ENCODE data around the gene TFDP2. TPM values are rescaled to one million over a fixed set of nuclear protein-coding genes. Genes with fewer than 3 reads are reported as not detected.

TFDP2 gene
- total RNA-seq, 2 experiments from 2014 or later, result 33.1 to 34.2 TPM

DNA sequence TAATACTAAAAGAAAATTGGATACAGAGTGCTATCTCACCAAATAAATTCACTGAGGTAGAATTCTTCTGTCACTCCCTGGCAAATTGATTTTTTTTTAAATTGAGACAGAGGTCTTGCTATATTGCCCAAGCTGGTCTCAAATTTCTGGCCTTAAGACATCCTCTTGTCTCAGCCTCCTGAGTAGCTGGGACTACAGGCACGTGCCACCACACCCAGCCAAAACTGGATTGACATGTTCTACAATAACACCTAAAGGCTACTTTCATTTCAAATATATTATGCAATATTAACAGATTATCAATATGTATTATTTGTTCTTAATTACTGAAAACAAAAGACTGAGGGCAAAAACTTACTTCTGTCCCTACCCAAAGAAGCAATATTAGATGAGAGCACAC is 36.7 kb downstream of the TFDP2 start:
- H3K9me3 Mint-ChIP-seq, result no peaks in the 10 kb centered on the region
- H3K4me1 Mint-ChIP-seq (ENCODE audit: low read depth), result peaks cover 22% of the 10 kb centered on the region
- no peaks in the 10 kb centered on the region for H3K27me3 Mint-ChIP-seq
- no peaks in the 10 kb centered on the region for H3K27me3 ChIP-seq (ENCODE audit: control insufficient read depth in 1 of 2, insufficient read depth in 2 of 2, low read length in 2 of 2)
- H3K36me3 Mint-ChIP-seq (ENCODE audit: low read depth), result peaks cover 4% of the 10 kb centered on the region
- TF ChIP-seq, protein P1, sequence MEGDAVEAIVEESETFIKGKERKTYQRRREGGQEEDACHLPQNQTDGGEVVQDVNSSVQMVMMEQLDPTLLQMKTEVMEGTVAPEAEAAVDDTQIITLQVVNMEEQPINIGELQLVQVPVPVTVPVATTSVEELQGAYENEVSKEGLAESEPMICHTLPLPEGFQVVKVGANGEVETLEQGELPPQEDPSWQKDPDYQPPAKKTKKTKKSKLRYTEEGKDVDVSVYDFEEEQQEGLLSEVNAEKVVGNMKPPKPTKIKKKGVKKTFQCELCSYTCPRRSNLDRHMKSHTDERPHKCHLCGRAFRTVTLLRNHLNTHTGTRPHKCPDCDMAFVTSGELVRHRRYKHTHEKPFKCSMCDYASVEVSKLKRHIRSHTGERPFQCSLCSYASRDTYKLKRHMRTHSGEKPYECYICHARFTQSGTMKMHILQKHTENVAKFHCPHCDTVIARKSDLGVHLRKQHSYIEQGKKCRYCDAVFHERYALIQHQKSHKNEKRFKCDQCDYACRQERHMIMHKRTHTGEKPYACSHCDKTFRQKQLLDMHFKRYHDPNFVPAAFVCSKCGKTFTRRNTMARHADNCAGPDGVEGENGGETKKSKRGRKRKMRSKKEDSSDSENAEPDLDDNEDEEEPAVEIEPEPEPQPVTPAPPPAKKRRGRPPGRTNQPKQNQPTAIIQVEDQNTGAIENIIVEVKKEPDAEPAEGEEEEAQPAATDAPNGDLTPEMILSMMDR (IDR thresholded peaks at IDR 0.05), result no peak
- H3K4me3 ChIP-seq (ENCODE audit: low read length), result no peak overlapping the region
- no peak overlapping the region for H3K27ac Mint-ChIP-seq
- DNase-seq (no peak), ATAC-seq (ENCODE audit: poor library complexity) (no peak)
- H3K9me3 ChIP-seq (ENCODE audit: control insufficient read depth in 1 of 2, insufficient read depth in 1 of 2, low read length in 2 of 2), result no peaks in the 10 kb centered on the region
- H3K4me1 ChIP-seq (ENCODE audit: insufficient read depth, low read length), result no peaks in the 10 kb centered on the region
- no peak overlapping the region for H3K4me3 Mint-ChIP-seq
- H3K27ac ChIP-seq (ENCODE audit: low read depth in 1 of 2, low read length in 2 of 2), result no peak overlapping the region
- intact Hi-C loops (cut with DNase I, micrococcal nuclease), result no loop called here
- ChIA-PET CTCF (interaction anchor here (0.6 to 1.0 kb wide), 2 partner anchors 28 to 30 kb away, joined by 3 read pairs; no protein-coding TSS in a partner anchor), POLR2A (no interaction called here)
- no peaks in the 10 kb centered on the region for H3K36me3 ChIP-seq (ENCODE audit: insufficient read depth, low read length)

DNA sequence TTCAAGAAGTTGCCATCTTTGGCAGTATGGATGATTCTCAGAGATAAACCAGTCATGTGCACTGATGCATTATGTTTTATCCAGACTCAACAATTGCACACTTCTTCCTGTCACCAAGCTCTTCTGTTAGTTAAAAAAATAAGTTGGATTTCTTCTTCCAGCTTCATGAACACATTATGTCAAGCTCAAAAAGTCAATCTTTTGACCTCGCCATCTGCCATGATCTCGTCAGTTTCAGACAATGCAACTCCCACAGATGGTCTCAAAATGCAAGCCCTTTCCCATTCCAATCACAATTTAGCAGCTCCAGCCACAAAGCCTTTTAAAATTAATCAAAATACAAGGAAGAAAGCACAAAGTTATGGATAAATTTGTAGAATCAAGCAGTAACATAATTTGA is 42.8 kb downstream of the TFDP2 start:
- no peaks in the 10 kb centered on the region for H3K9me3 Mint-ChIP-seq
- Histone ChIP-seq H3K27ac (ENCODE audit: low read depth in 1 of 2, low read length in 2 of 2) (no peak overlapping the region), H3K9me3 (ENCODE audit: control insufficient read depth in 1 of 2, insufficient read depth in 1 of 2, low read length in 2 of 2) (no peaks in the 10 kb centered on the region), H3K4me3 (ENCODE audit: low read length) (no peak overlapping the region), H3K4me1 (ENCODE audit: insufficient read depth, low read length) (no peaks in the 10 kb centered on the region), H3K27me3 (ENCODE audit: control insufficient read depth in 1 of 2, insufficient read depth in 2 of 2, low read length in 2 of 2) (no peaks in the 10 kb centered on the region), H3K36me3 (ENCODE audit: insufficient read depth, low read length) (no peaks in the 10 kb centered on the region)
- no peak overlapping the region for H3K27ac Mint-ChIP-seq
- no peaks in the 10 kb centered on the region for H3K27me3 Mint-ChIP-seq
- H3K4me3 Mint-ChIP-seq, result no peak overlapping the region
- TF ChIP-seq, protein P1 (IDR thresholded peaks at IDR 0.05), result no peak
- H3K36me3 Mint-ChIP-seq (ENCODE audit: low read depth), result no peaks in the 10 kb centered on the region
- H3K4me1 Mint-ChIP-seq (ENCODE audit: low read depth), result peaks cover 4% of the 10 kb centered on the region
- POLR2A ChIA-PET, result no interaction called here
- DNase-seq (no peak), ATAC-seq (ENCODE audit: poor library complexity) (no peak)
- intact Hi-C loops (cut with DNase I, micrococcal nuclease), result no loop called here
- CTCF ChIA-PET, result no interaction called here

DNA sequence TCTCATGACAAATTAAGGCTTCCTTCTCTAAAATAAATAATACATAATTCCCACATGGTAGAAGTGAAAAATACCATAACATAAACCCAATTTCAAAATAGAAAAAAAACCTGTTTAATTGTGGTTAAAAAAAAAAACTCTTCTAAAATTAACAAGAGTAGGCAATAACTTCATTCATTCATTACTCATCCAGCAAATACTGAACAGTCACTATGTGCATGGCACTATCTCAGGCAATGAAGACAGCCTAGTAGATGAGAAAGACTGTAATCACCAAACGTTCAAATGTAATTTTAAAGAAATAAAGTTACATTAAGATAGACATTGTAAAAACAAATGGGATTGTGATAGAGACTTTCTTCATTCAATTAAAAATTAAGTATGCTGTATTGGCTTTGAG is 43.4 kb downstream of the TFDP2 start:
- H3K36me3 ChIP-seq (ENCODE audit: insufficient read depth, low read length), result no peaks in the 10 kb centered on the region
- H3K4me3 ChIP-seq (ENCODE audit: low read length), result no peak overlapping the region
- ChIA-PET CTCF (no interaction called here), POLR2A (no interaction called here)
- no peak overlapping the region for H3K27ac ChIP-seq (ENCODE audit: low read depth in 1 of 2, low read length in 2 of 2)
- H3K4me1 ChIP-seq (ENCODE audit: insufficient read depth, low read length), result no peaks in the 10 kb centered on the region
- intact Hi-C loops (cut with DNase I, micrococcal nuclease), result no loop called here
- H3K27me3 ChIP-seq (ENCODE audit: control insufficient read depth in 1 of 2, insufficient read depth in 2 of 2, low read length in 2 of 2), result no peaks in the 10 kb centered on the region
- no peaks in the 10 kb centered on the region for H3K36me3 Mint-ChIP-seq (ENCODE audit: low read depth)
- H3K9me3 ChIP-seq (ENCODE audit: control insufficient read depth in 1 of 2, insufficient read depth in 1 of 2, low read length in 2 of 2), result no peaks in the 10 kb centered on the region
- TF ChIP-seq, protein P1 (IDR thresholded peaks at IDR 0.05), result no peak
- DNase-seq (no peak), ATAC-seq (ENCODE audit: poor library complexity) (no peak)
- no peaks in the 10 kb centered on the region for H3K27me3 Mint-ChIP-seq
- no peak overlapping the region for H3K27ac Mint-ChIP-seq
- no peaks in the 10 kb centered on the region for H3K4me1 Mint-ChIP-seq (ENCODE audit: low read depth)
- H3K4me3 Mint-ChIP-seq, result no peak overlapping the region
- no peaks in the 10 kb centered on the region for H3K9me3 Mint-ChIP-seq

Measured in CD4-positive, alpha-beta T cell (primary cell).